Measurements from ENCODE around the gene IQSEC2. TPM values are rescaled to one million over a fixed set of nuclear protein-coding genes. Genes with fewer than 3 reads are reported as not detected.

IQSEC2 gene
- total RNA-seq, 1 experiment from 2014 or later, result 19.8 TPM

GRCh38 chrX:53256446-53257041 lies 24.8 kb downstream of the IQSEC2 start:
- Mint-ChIP-seq H3K4me3 (ENCODE audit: unreplicated experiment) (no peak overlapping the region), H3K27ac (ENCODE audit: low read depth, unreplicated experiment) (no peak overlapping the region), H3K9me3 (ENCODE audit: unreplicated experiment) (no peaks in the 10 kb centered on the region), H3K4me1 (ENCODE audit: insufficient read depth, unreplicated experiment) (peaks cover 7% of the 10 kb centered on the region), H3K27me3 (ENCODE audit: insufficient read depth, unreplicated experiment) (peaks cover 52% of the 10 kb centered on the region), H3K36me3 (ENCODE audit: insufficient read depth, unreplicated experiment) (peaks cover 11% of the 10 kb centered on the region)
- CTCF ChIA-PET, result interaction anchor here (0.7 to 3.2 kb wide), 4 partner anchors 13 to 184 kb away, joined by 3 to 12 read pairs (median 6); no protein-coding TSS in a partner anchor
- DNase-seq (ENCODE audit: unreplicated experiment), result no peak
- intact Hi-C loops (cut with micrococcal nuclease), result no loop called here
- POLR2A ChIA-PET, result no interaction called here
- BruUV-seq (replicated peaks), result no TSS peak
- TF ChIP-seq CTCF (IDR thresholded peaks at IDR 0.05; ENCODE audit: unreplicated experiment), result no peak

- ChIA-PET POLR2A (interaction anchor here (0.6 to 1.0 kb wide), 2 partner anchors 31 to 334 kb away, joined by 3 read pairs; partner anchors contain the start of gene KDM5C), CTCF (interaction anchor here (0.6 to 3.2 kb wide), 3 partner anchors 28 to 615 kb away, joined by 4 to 12 read pairs (median 6); no protein-coding TSS in a partner anchor)
- TF ChIP-seq CTCF (IDR thresholded peaks at IDR 0.05; ENCODE audit: unreplicated experiment), result no peak
- intact Hi-C loops (cut with micrococcal nuclease), result no loop called here
- H3K4me1 Mint-ChIP-seq (ENCODE audit: insufficient read depth, unreplicated experiment), result peaks cover 7% of the 10 kb centered on the region
- no peak overlapping the region for H3K27ac Mint-ChIP-seq (ENCODE audit: low read depth, unreplicated experiment)
- H3K4me3 Mint-ChIP-seq (ENCODE audit: unreplicated experiment), result no peak overlapping the region
- no TSS peak for BruUV-seq (replicated peaks)
- H3K36me3 Mint-ChIP-seq (ENCODE audit: insufficient read depth, unreplicated experiment), result peaks cover 6% of the 10 kb centered on the region
- no peak for DNase-seq (ENCODE audit: unreplicated experiment)
- peaks cover 44% of the 10 kb centered on the region for H3K27me3 Mint-ChIP-seq (ENCODE audit: insufficient read depth, unreplicated experiment)
- H3K9me3 Mint-ChIP-seq (ENCODE audit: unreplicated experiment), result no peaks in the 10 kb centered on the region
Measured at GRCh38 chrX:53255738-53256191, 25.6 kb downstream of the IQSEC2 start.

- no peak for TF ChIP-seq CTCF (IDR thresholded peaks at IDR 0.05; ENCODE audit: unreplicated experiment)
- Mint-ChIP-seq H3K27me3 (ENCODE audit: insufficient read depth, unreplicated experiment) (peaks cover 35% of the 10 kb centered on the region), H3K4me1 (ENCODE audit: insufficient read depth, unreplicated experiment) (peaks cover 7% of the 10 kb centered on the region), H3K36me3 (ENCODE audit: insufficient read depth, unreplicated experiment) (peaks cover 6% of the 10 kb centered on the region), H3K9me3 (ENCODE audit: unreplicated experiment) (no peaks in the 10 kb centered on the region), H3K27ac (ENCODE audit: low read depth, unreplicated experiment) (no peak overlapping the region), H3K4me3 (ENCODE audit: unreplicated experiment) (no peak overlapping the region)
- DNase-seq (ENCODE audit: unreplicated experiment), result no peak
- no TSS peak for BruUV-seq (replicated peaks)
- intact Hi-C loops (cut with micrococcal nuclease), result no loop called here
- ChIA-PET POLR2A (interaction anchor here (0.6 to 1.0 kb wide), 2 partner anchors 30 to 333 kb away, joined by 3 read pairs; partner anchors contain the start of gene KDM5C), CTCF (interaction anchor here (0.7 to 3.2 kb wide), 4 partner anchors 29 to 1880 kb away, joined by 3 to 12 read pairs (median 5); no protein-coding TSS in a partner anchor)
Measured at GRCh38 chrX:53254570-53255461, 26.6 kb downstream of the IQSEC2 start.

Measured in MCF 10A (cell line).